GM23338 (cell line): ENCODE results near the gene CD74. TPM values are rescaled to one million over a fixed set of nuclear protein-coding genes. Genes with fewer than 3 reads are reported as not detected.

Experiments used
- ATAC-seq: fragments of 200-7000 bp; cut with Tn5 transposase; 3 replicates; pipeline ENCODE4 v1.9.1; 2020
- DNase-seq: peaks from one replicate; pipeline ENCODE4 v3.0.0-alpha.2; 2015; ENCODE audit warnings: low spot score
- H2AFZ ChIP-seq: fragments of 200-600 bp; sonication (generic); 2 replicates; pipeline ENCODE4 v1.8.0; 2016; ENCODE audit warnings: antibody characterized with exemption, mild to moderate bottlenecking, moderate library complexity
- H3F3A ChIP-seq: fragments of 200-600 bp; sonication (generic); replicated peaks from 2 replicates; pipeline ENCODE4 v1.8.0; 2017; ENCODE audit warnings: antibody characterized with exemption, mixed run types, low read depth
- H3K27ac ChIP-seq: fragments of 200-600 bp; sonication (generic); 2 replicates; pipeline ENCODE4 v1.6.1; 2016; ENCODE audit warnings: low read depth
- H3K27me3 ChIP-seq: fragments of 200-600 bp; sonication (generic); 2 replicates; pipeline ENCODE4 v1.8.0; 2016; ENCODE audit warnings: mild to moderate bottlenecking, mixed run types, moderate library complexity; ENCODE audit not compliant: insufficient read depth
- H3K36me3 ChIP-seq: fragments of 200-600 bp; sonication (generic); 2 replicates; pipeline ENCODE4 v1.8.0; 2016; ENCODE audit warnings: mild to moderate bottlenecking; ENCODE audit not compliant: insufficient read depth
- H3K4me1 ChIP-seq: fragments of 200-600 bp; sonication (generic); 2 replicates; pipeline ENCODE4 v1.8.0; 2016; ENCODE audit warnings: mild to moderate bottlenecking, moderate library complexity; ENCODE audit not compliant: insufficient read depth
- H3K4me2 ChIP-seq: fragments of 200-600 bp; sonication (generic); 2 replicates; pipeline ENCODE4 v1.7.1; 2017; ENCODE audit warnings: mixed run types
- H3K4me3 ChIP-seq: fragments of 200-600 bp; sonication (generic); 2 replicates; pipeline ENCODE4 v1.6.1; 2016; ENCODE audit warnings: mixed run types
- H3K79me2 ChIP-seq: fragments of 200-600 bp; sonication (generic); replicated peaks from 2 replicates; pipeline ENCODE4 v1.8.0; 2017; ENCODE audit warnings: mild to moderate bottlenecking; ENCODE audit not compliant: insufficient read depth
- H3K9me2 ChIP-seq: fragments of 200-600 bp; sonication (generic); 2 replicates; pipeline ENCODE4 v1.8.0; 2017; ENCODE audit not compliant: insufficient read depth
- H4K20me1 ChIP-seq: fragments of 200-600 bp; sonication (generic); replicated peaks from 2 replicates; pipeline ENCODE4 v1.8.0; 2017; ENCODE audit warnings: mild to moderate bottlenecking; ENCODE audit not compliant: insufficient read depth
- H3K27ac Mint-ChIP-seq: 2 replicates; pipeline ENCODE4 v1.8.0; 2020; ENCODE audit warnings: inconsistent platforms, mild to moderate bottlenecking, moderate library complexity, mixed read lengths
- H3K27me3 Mint-ChIP-seq: 3 replicates; pipeline ENCODE4 v1.8.0; 2022; ENCODE audit warnings: low read depth, mild to moderate bottlenecking, moderate library complexity, mixed read lengths, inconsistent platforms; ENCODE audit not compliant: insufficient read depth, poor library complexity
- H3K36me3 Mint-ChIP-seq: 3 replicates; pipeline ENCODE4 v1.8.0; 2021; ENCODE audit warnings: low read depth, mild to moderate bottlenecking, inconsistent platforms, moderate library complexity, mixed read lengths
- H3K4me1 Mint-ChIP-seq: 3 replicates; pipeline ENCODE4 v1.8.0; 2020; ENCODE audit warnings: mild to moderate bottlenecking, inconsistent platforms, mixed read lengths
- H3K4me3 Mint-ChIP-seq: 3 replicates; pipeline ENCODE4 v1.8.0; 2021; ENCODE audit warnings: moderate library complexity, mild to moderate bottlenecking, inconsistent platforms, mixed read lengths
- H3K9me3 Mint-ChIP-seq: 3 replicates; pipeline ENCODE4 v1.8.0; 2020; ENCODE audit warnings: moderate library complexity, mild to moderate bottlenecking, inconsistent platforms, mixed read lengths
- CTCF ChIP-seq, 2 experiments: fragments of 200-600 bp in 1 of 2; sonication (generic) in 1 of 2; conservative IDR thresholded peaks; 2 replicates each; pipeline versions ENCODE4 v1.5.1 to v1.6.1; 2016 to 2017; ENCODE audit warnings: antibody characterized with exemption in 2 of 2, low read depth in 2 of 2, mild to moderate bottlenecking in 2 of 2, moderate library complexity in 1 of 2
- POLR2AphosphoS5 ChIP-seq: IDR thresholded peaks from 2 replicates; pipeline ENCODE4 v1.6.1; 2016; ENCODE audit warnings: antibody characterized with exemption, low read depth
- STAT1 ChIP-seq: IDR thresholded peaks from one replicate; pipeline ENCODE4 v1.6.1; 2016; ENCODE audit warnings: antibody characterized with exemption; ENCODE audit not compliant: unreplicated experiment
- ZNF114 ChIP-seq: fragments of 250-450 bp; sonication (Bioruptor Pico); IDR thresholded peaks from 2 replicates; pipeline ENCODE4 v1.5.0; 2020; ENCODE audit warnings: mild to moderate bottlenecking, moderate library complexity
- ZNF331 ChIP-seq: fragments of 250-450 bp; sonication (Bioruptor Pico); IDR thresholded peaks from 2 replicates; pipeline ENCODE4 v1.5.0; 2020; ENCODE audit warnings: low read depth, mild to moderate bottlenecking, moderate library complexity
- ZNF462 ChIP-seq: fragments of 250-450 bp; sonication (Bioruptor Pico); IDR thresholded peaks from 2 replicates; pipeline ENCODE4 v1.5.0; 2020; ENCODE audit warnings: mild to moderate bottlenecking, moderate library complexity
- polyA plus RNA-seq: library from polyadenylated mRNA; unstranded; fragments of >200 nt; fragmentation: Nextera tagmentation; extraction: Ambion mirVana; gene quantifications from 2 replicates; pipeline ENCODE4 v1.2.1, GENCODE V29; 2016
- total RNA-seq: library from RNA; depleted of rRNA; stranded (reverse); fragments of >200 nt; shearing (Covaris generic); gene quantifications from 2 replicates; pipeline ENCODE4 v1.2.3, GENCODE V29; 2014

The CD74 gene
- total and polyA plus RNA-seq, 2 experiments from 2014 or later: 49.8 to 98.4 TPM

- no peak overlapping the region for H3K4me3 ChIP-seq
- peaks cover 11% of the 10 kb centered on the region; the same call in 1 of the 2 replicates for H3K36me3 ChIP-seq
- DNase-seq (no peak), ATAC-seq (no peak)
- 0 out of 2 replicates have a peak, but pooled peaks cover 4% of the 10 kb centered on the region for H3F3A ChIP-seq
- H3K27me3 ChIP-seq: no peaks in the 10 kb centered on the region
- H4K20me1 ChIP-seq: peaks cover 7% of the 10 kb centered on the region; the same call in 1 of the 2 replicates
- no peaks in the 10 kb centered on the region; the same call in 2 of the 3 replicates for H3K9me3 Mint-ChIP-seq
- no peak overlapping the region for H3K27ac Mint-ChIP-seq
- H3K36me3 Mint-ChIP-seq: peaks cover 46% of the 10 kb centered on the region
- no peak overlapping the region for H2AFZ ChIP-seq
- H3K79me2 ChIP-seq: no peaks in the 10 kb centered on the region
- H3K4me2 ChIP-seq: no peak overlapping the region
- no peak for TF ChIP-seq STAT1
- TF ChIP-seq POLR2AphosphoS5: peak; percentile 21; the same call in 1 of the 2 replicates
- H3K4me3 Mint-ChIP-seq: no peak overlapping the region; the same call in 2 of the 3 replicates
- no peak overlapping the region for H3K27ac ChIP-seq
- no peaks in the 10 kb centered on the region for H3K9me2 ChIP-seq
- H3K27me3 Mint-ChIP-seq: peaks cover 20% of the 10 kb centered on the region
- no peaks in the 10 kb centered on the region; the same call in 2 of the 3 replicates for H3K4me1 Mint-ChIP-seq
- H3K4me1 ChIP-seq: no peaks in the 10 kb centered on the region
Measured at GRCh38 chr5:150402229-150402773, 10.4 kb downstream of the CD74 start.

GRCh38 chr5:150401376-150402228 lies 11.1 kb downstream of the CD74 start:
- 0 out of 2 replicates have a peak, but pooled peaks cover 4% of the 10 kb centered on the region for H3F3A ChIP-seq
- peaks cover 17% of the 10 kb centered on the region for H3K27me3 Mint-ChIP-seq
- ATAC-seq (no peak), DNase-seq (no peak)
- H3K9me3 Mint-ChIP-seq: no peaks in the 10 kb centered on the region; the same call in 2 of the 3 replicates
- H3K27ac ChIP-seq: no peak overlapping the region
- H3K27ac Mint-ChIP-seq: no peak overlapping the region
- peaks cover 53% of the 10 kb centered on the region for H3K36me3 Mint-ChIP-seq
- H3K4me2 ChIP-seq: no peak overlapping the region
- H3K9me2 ChIP-seq: no peaks in the 10 kb centered on the region
- H3K4me1 ChIP-seq: no peaks in the 10 kb centered on the region
- no peak overlapping the region for H3K4me3 ChIP-seq
- no peaks in the 10 kb centered on the region for H3K27me3 ChIP-seq
- no peak overlapping the region for H2AFZ ChIP-seq
- TF ChIP-seq POLR2AphosphoS5 (no peak), CTCF (conservative IDR thresholded peaks at IDR 0.05; ENCODE audit: low read depth in 2 of 2) (no peak), ZNF114 (CRISPR knock-in tag) (no peak)
- no peaks in the 10 kb centered on the region for H3K79me2 ChIP-seq
- H3K4me1 Mint-ChIP-seq: no peaks in the 10 kb centered on the region; the same call in 2 of the 3 replicates
- H4K20me1 ChIP-seq: peaks cover 7% of the 10 kb centered on the region; the same call in 1 of the 2 replicates
- H3K36me3 ChIP-seq: peaks cover 11% of the 10 kb centered on the region; the same call in 1 of the 2 replicates
- H3K4me3 Mint-ChIP-seq: no peak overlapping the region

GRCh38 chr5:150401076-150401375 lies 11.7 kb downstream of the CD74 start:
- Histone ChIP-seq H3K4me1 (no peaks in the 10 kb centered on the region), H3K4me3 (no peak overlapping the region), H3K27ac (no peak overlapping the region), H3K4me2 (no peak overlapping the region), H3K9me2 (no peaks in the 10 kb centered on the region), H3K36me3 (peaks cover 11% of the 10 kb centered on the region; the same call in 1 of the 2 replicates), H4K20me1 (peaks cover 7% of the 10 kb centered on the region; the same call in 1 of the 2 replicates), H3K27me3 (no peaks in the 10 kb centered on the region), H3K79me2 (no peaks in the 10 kb centered on the region), H3F3A (0 out of 2 replicates have a peak, but pooled peaks cover 4% of the 10 kb centered on the region), H2AFZ (no peak overlapping the region)
- DNase-seq (no peak), ATAC-seq (no peak)
- Mint-ChIP-seq H3K9me3 (no peaks in the 10 kb centered on the region; the same call in 2 of the 3 replicates), H3K36me3 (peaks cover 59% of the 10 kb centered on the region), H3K4me1 (no peaks in the 10 kb centered on the region; the same call in 2 of the 3 replicates), H3K27me3 (peaks cover 17% of the 10 kb centered on the region), H3K27ac (no peak overlapping the region), H3K4me3 (no peak overlapping the region)
- TF ChIP-seq ZNF462 (CRISPR knock-in tag) (no peak), ZNF331 (no peak)
